ENCODE data around the gene PRUNE2.

The PRUNE2 gene

DNA sequence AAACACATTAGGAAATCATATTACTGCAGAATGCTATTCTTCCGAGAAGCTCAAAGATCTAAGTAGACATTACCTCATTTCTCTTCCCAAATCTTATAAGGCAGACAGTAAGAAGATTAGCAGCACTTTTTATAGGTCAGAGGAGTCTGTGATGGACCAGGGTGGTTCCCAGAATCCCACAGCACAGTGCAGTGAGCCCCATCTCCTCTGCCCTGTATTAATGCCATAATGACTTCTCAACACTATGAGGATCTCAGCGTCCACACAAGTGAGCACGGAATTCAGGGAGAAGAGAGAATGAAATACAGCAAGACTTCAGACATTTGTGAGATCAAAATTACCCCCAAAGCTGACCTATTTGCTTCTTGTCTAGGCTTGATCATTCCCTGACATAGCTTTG lies 49.9 kb downstream of the PRUNE2 start:
- no peaks in the 10 kb centered on the region; the same call in 1 of the 2 replicates for H3K4me1 ChIP-seq
- H3K36me3 ChIP-seq, result no peaks in the 10 kb centered on the region
- H3K27me3 ChIP-seq, result no peaks in the 10 kb centered on the region
- no peaks in the 10 kb centered on the region for H3K9me3 ChIP-seq
- DNase-seq, result no peak
- no peak overlapping the region for H3K4me3 ChIP-seq (ENCODE audit: low read depth, low read length)
- TF ChIP-seq, protein P1, sequence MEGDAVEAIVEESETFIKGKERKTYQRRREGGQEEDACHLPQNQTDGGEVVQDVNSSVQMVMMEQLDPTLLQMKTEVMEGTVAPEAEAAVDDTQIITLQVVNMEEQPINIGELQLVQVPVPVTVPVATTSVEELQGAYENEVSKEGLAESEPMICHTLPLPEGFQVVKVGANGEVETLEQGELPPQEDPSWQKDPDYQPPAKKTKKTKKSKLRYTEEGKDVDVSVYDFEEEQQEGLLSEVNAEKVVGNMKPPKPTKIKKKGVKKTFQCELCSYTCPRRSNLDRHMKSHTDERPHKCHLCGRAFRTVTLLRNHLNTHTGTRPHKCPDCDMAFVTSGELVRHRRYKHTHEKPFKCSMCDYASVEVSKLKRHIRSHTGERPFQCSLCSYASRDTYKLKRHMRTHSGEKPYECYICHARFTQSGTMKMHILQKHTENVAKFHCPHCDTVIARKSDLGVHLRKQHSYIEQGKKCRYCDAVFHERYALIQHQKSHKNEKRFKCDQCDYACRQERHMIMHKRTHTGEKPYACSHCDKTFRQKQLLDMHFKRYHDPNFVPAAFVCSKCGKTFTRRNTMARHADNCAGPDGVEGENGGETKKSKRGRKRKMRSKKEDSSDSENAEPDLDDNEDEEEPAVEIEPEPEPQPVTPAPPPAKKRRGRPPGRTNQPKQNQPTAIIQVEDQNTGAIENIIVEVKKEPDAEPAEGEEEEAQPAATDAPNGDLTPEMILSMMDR (IDR thresholded peaks at IDR 0.05; ENCODE audit: low read depth, low read length), result no peak

DNA sequence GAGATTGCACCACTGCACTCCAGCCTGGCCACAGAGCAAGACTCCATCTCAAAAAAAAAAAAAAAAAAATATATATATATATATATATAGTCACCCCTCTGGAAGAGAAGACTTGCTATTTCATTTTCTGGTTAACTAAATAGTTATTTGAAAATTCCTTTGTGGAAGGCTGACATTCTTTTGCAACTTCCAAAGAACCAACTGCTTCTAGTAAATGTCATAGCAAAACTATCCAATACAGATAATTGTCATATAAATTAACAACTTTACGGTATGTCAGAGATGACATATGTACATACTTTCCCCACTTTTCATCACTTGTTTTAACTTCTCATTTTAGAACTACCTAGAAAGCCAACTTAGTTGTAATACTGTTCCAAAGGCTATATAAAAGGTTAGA lies 50.9 kb downstream of the PRUNE2 start:
- Histone ChIP-seq H3K4me3 (ENCODE audit: low read depth, low read length) (no peak overlapping the region), H3K9me3 (no peaks in the 10 kb centered on the region), H3K36me3 (no peaks in the 10 kb centered on the region), H3K4me1 (no peaks in the 10 kb centered on the region; the same call in 1 of the 2 replicates), H3K27me3 (no peaks in the 10 kb centered on the region)
- TF ChIP-seq, protein P1 (IDR thresholded peaks at IDR 0.05; ENCODE audit: low read depth, low read length), result no peak
- no peak for DNase-seq

DNA sequence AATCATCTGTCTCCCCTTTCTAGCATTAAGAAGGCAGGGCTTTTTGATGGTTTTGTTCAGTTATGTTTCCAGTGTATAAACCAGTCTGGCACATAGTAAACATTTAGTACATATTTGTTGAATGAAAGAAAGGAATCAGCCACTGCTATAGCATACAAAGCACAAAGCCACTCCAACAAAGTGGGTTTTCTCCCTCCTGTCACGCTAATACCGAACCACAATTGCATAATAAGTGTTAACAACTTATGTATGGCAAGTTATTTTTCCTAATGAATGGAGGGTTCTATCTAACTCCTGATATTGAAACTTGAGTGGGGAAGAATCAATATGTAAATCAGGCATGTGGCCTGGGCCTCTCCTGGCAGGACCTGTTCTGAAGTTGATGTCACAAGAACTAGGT lies 53.9 kb downstream of the PRUNE2 start:
- DNase-seq, result no peak
- Histone ChIP-seq H3K4me3 (ENCODE audit: low read depth, low read length) (no peak overlapping the region), H3K4me1 (no peaks in the 10 kb centered on the region; the same call in 1 of the 2 replicates), H3K36me3 (peaks cover 12% of the 10 kb centered on the region), H3K9me3 (no peaks in the 10 kb centered on the region), H3K27me3 (no peaks in the 10 kb centered on the region)
- TF ChIP-seq, protein P1 (IDR thresholded peaks at IDR 0.05; ENCODE audit: low read depth, low read length), result no peak

DNA sequence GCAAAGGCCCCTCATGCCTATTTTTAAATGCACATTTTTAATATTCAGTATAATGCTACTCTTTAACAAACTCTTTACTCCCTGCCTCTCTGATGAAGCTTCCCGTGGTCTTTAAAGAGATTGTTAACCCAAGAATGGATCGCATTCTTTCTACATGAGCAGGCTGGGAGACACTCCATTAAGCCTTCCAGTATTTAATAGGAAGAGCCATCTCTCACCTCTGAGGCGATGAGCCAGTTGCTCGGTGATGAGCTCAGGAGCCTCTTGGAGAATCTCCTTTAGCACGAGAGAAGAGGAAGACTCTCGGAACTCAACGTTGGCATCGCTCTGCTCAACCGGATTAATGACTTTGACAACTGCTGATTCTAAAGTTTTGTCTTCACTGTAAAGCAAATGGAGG lies 59.6 kb downstream of the PRUNE2 start:
- Histone ChIP-seq H3K36me3 (peaks cover 26% of the 10 kb centered on the region), H3K27me3 (no peaks in the 10 kb centered on the region), H3K4me3 (ENCODE audit: low read depth, low read length) (no peak overlapping the region), H3K9me3 (no peaks in the 10 kb centered on the region), H3K4me1 (no peaks in the 10 kb centered on the region; the same call in 1 of the 2 replicates)
- no peak for DNase-seq
- TF ChIP-seq, protein P1 (IDR thresholded peaks at IDR 0.05; ENCODE audit: low read depth, low read length), result no peak

DNA sequence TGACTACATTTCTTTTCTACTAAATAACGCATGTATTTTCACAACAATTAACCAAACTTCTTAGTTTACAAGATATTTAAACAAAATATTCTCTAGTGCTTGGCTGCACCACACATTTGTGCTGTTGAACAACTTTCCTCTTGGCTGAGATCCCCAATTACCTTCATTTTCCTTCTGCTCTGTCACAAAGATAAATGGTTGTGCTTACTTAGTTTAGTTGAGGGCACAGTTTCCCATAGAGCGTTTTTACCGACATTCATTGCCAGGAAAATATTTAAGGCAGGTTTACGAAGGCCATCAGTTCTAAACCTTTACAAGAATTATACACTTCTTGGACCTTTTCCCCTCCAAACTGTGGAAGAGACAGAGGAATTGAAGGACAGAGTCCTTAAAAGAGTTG lies 60.7 kb downstream of the PRUNE2 start:
- Histone ChIP-seq H3K9me3 (no peaks in the 10 kb centered on the region), H3K4me1 (no peaks in the 10 kb centered on the region), H3K4me3 (ENCODE audit: low read depth, low read length) (no peak overlapping the region), H3K36me3 (peaks cover 26% of the 10 kb centered on the region), H3K27me3 (no peaks in the 10 kb centered on the region)
- DNase-seq, result no peak
- TF ChIP-seq, protein P1 (IDR thresholded peaks at IDR 0.05; ENCODE audit: low read depth, low read length), result no peak

DNA sequence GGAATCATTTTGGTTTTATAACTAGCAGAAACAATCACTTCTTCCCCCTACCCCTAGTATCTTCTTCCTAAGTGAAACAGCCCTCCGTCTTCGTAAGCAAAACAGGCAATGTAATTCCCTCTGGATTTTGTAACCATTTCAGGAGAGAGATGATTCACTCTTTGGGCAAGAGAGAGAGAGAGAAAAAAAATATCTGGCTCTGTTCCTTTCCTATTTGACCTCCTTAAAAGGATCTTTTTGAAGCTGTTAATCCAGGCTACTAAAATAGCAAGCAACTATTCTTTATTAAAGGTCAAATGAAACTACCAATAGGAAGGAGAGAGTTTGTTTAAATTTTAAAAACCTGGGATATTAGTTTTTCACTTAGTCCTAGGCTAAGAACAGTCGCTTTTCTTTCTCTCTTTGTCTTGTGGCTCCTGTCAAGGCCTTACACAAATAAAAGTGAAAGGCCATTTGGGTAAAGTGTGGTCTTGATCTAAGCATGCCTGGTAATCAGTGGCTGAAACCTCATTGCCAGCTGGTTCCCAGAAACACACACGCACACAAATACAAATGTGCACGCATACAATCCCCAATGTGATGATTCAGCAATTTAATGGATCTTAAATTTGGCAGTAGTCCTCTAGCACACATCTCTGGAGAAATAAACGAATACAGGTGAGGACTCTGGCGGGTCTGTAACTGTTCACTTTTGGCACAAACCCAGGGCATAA lies 70.2 kb downstream of the PRUNE2 start:
- H3K36me3 ChIP-seq, result no peaks in the 10 kb centered on the region
- H3K9me3 ChIP-seq, result no peaks in the 10 kb centered on the region
- H3K27me3 ChIP-seq, result no peaks in the 10 kb centered on the region
- peak overlapping the region; percentile 21; the same call in 1 of the 2 replicates for H3K4me3 ChIP-seq (ENCODE audit: low read depth, low read length)
- TF ChIP-seq, protein P1 (IDR thresholded peaks at IDR 0.05; ENCODE audit: low read depth, low read length), result no peak
- peaks cover 6% of the 10 kb centered on the region for H3K4me1 ChIP-seq
- peak; percentile 28 for DNase-seq

All from BE2C (cell line).